ENCODE data around the gene CRLF1. TPM values are rescaled to one million over a fixed set of nuclear protein-coding genes. Genes with fewer than 3 reads are reported as not detected.
A peak's percentile ranks its signal among the peaks of the same experiment; 100 is the strongest.

CRLF1 gene
- polyA plus RNA-seq, 3 donors: 4.5 to 4.8 (median 4.7) TPM

DNA sequence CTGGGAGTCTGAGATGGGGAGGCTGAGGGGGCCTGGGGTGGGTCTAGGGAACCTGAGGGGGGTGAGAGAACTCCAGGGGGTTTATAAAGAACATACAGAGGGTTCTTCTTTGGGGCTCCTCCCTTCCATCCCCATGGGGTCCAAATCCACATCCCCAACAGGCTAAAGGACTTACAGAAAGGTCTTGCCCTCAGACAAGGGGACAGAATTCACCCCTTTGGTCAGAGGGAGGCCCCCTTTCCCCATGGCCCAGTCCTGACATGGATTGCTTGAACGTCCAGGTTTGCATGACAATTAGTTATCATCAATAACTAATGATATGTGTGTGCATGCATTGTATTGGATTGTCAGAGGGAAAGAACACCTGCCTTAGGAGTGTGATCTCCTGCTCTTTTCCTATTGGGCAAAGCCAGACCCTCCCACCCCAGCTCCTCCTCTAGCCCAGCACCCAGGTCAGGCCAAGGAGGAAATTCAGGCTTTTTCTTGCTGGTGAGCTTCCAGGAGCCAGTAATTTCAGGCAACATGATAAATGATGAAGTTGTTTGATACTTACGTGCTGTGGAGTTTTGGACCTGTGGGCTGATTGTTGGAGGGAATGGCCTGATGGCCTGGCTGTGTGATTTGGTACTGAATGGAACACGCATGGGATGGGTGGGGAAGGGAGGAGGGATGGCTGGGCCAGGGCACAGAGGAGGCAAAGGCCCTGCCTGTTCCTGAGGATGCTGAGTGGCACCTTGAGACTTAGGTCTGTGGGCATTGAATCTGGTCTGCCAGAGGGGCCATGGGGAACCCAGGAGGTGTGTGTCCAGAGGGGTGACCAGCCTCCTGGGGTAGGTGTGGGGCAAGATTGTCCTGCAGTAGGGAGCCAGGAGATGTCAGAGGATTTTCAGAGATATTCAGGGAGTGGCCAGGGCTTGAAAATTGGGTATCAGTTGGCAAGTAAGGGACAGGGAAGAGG, 31.4 kb upstream of the CRLF1 start:
- DNase-seq: no peak

DNA sequence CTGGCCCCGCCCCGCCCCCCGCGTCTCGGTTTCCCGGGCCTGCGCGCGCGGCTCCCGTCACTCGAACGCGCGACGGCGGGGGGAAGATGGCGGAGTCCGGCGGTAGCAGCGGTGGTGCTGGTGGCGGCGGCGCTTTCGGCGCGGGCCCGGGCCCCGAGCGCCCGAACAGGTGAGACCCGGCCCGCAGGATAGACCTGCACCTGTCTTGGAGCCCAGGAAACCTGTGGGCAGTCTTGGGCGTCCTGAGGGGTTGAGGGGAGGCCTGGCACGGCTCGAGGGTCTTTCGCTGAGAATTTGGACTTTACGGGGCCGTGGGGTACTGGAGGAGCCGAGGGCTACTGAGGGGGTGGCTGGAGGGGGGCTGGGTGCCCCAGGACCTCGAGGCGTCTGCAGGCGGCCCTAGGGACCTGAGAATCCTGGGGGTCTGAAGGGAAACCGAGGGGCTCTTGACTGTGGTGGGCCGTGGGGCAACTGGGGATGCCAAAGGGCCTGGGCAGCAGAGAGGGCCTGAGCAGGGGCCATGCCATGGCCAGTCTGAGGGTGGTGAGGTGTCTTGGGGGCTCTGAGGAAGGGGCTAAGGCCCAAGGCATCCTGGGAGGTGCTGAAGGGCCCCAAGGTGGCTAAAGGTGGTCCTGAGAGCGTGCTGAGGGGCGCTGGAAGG, 30.5 kb upstream of the CRLF1 start, which contains the start of gene KLHL26:
KLHL26 (plus strand) TSS at position 60 of the 661 bp plus-strand sequence; CDS start at position 87, 27 bp downstream.
- DNase-seq: no peak

DNA sequence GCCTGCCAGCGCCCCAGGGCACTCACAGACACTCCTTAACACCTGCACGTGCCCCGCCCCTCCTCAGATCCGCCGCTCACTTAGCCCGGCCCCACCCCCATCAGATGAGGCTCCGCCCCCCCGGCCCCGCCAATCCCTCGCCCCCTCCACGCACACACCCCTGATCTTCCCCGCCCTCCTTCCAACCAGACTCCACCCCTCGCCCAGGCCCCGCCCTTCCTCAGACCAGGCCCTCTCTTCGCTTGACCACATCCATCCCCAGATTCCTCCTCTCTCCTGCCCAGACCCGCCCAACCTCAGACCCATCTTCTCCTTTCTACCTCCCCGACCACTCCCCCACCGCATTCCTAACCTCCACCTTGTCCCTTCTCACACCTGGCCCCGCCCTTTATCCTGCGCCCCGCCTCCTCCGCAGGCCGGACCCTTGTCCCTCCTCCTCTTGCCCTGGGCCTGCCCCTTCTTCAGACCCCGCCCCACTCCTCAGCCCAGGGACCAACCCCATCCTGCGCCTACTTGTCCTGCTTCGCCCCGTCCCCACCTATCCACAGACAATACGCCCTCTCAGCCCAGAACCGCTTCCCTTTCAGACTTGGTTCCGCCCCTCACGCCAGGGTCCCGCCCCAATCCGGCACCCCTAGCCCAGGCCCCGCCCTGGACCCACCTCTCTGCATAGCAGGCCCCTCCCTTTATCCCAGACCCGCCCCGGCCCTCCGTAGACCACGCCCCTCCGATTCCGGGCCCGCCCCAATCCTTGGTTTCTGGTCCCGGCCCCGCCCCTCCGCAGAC, 29.8 kb upstream of the CRLF1 start:
- DNase-seq: peak; percentile 91

DNA sequence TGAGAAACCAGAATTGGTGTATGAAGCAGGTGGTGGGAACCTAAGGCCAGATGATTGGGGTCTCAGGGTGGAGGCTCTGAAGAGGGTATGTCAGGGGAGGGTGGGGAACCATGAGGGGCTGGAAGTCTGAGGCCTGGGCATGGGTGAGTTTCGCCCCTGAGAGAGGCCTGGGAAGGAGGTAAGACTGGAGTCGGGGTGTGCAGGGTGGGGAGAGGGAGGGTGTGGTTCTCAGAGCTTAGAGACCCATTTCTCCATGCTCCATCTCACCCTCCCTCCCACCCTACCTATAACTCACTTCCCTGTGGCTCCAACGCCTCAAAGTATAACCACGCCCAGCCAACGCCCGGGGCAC, 29.2 kb upstream of the CRLF1 start:
- DNase-seq: no peak

DNA sequence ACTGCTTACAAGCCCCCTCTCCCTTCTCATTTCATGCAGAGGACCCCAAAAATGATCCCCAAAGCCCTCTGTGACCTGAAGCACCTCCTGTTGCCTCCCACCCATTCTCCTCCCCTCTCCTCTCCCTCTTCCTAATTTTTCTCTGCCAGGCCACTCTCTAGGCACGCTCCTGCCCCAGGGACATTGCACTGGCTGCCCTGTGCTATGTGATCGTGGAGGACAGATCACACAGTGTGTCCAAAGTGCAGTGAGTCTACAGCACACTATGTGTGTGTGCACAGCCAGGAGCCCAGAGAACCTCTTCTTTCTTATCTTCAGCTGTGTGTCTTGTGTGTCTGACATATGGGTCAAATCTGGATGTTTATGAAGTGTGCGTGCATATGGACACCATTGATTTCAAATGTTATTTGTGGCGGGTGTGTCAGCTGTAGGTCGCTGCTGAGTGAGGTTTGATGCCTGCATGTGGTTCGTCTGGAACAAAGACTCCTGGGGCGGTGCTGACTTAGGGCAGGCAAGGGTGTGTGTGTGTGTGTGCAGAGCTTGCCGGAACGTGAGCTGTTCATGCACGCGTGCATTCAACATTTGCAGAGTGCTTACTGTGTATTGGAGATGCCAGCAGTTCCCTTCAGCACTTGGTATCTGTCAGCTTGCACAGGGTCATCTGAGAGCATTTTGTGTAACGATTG, 28.2 kb upstream of the CRLF1 start:
- DNase-seq: no peak

DNA sequence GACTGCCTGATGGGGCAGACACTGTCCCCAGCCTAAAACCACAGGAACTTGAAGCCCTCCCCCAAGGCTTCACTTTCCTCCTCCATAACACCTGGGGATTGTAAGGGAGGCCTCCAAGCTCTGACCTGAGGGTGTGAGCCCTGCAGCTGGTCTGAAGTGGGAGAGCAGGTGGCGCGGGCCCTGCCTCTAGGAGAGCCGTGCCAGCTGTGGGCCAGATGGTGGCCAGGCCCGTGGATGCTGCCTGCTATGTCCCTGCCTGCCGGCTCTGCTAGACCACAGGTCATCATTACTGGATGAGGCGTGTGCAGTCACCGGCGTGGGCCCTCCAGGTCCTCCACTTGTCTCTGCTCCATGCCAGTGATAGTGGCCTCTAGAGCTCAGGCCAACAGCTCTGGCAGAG, 26.7 kb upstream of the CRLF1 start:
- no peak for DNase-seq

DNA sequence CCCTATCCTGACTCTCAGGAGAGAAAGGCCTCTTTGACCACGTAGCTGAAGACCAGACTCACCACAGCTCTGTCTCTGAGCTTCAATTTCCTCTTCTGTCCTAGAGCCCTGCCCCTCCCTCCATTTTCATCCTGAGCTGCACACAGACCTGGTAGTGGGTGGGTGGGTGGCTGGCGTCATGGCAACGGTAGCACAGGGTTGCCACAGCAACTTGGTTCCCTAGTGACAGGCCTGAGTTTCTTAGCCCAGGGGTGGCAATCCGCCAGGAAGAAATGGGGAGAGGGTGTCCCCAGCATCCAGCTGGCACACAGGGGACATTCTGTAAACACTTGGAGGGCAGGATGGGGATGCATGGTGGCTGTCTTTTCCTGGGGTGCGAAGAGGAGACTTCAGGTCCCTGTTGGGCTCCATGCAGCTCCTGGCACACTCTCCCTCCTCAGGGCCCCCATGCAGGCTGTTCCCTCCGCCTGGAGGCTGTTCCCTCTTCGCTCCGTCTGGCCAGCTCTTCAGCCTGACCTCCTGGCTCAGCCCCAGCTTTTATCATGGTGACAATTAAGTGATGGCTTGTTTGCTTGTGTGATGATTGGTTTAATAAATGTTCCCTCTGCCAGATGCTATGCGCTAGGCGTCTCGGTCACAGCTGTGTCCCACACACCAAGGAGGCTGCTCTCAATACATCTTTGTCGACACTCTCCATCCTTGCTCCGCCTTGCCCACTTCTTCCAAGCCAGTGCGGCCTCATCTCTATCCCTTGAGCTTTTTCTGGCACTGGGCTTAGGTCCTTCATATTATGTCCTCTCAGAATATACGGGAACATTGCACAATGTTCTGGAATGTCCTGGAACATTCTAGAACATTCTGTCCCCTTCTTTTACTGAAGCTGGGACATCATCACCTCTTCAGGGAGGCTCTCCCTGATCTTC, 22.8 kb upstream of the CRLF1 start:
- no peak for DNase-seq

DNA sequence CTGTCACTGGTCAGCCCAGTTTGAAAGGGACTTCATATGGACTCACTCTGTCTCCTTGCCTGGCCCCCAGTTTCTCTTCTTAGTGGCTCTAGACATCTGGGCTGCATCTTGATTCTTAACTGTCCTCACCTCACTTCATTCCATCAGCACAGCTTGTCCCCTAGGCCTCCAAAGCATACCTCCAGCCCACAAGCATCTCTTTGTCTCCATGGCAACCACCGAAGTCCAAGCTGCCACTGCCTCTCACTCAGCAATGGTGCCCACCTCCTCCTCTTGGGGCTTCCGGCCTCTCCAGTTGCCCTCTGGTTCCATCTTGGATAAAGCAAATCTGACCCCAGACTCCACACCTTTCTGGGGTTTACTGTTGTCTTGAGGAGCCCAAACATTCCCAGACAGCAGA, 20.3 kb upstream of the CRLF1 start:
- no peak for DNase-seq

DNA sequence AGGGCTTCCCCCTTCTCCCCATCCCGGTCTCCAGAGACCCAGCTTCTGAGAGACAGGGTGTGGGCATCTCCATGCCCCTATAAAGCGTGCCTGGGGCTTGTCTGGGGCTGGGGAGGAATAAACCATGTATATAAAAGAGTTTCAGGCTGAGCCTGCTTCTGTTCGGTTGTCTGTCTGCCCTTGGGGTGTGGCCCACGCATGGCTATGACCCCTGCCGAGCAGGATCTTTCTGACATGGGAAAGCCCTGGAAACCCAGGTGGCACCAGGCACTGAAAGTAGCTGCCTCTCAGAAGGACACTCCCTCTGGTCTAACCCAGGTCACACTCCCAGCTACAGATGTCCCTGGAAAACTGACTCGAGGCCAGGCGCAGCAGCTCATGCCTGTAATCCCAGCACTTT, 14.3 kb upstream of the CRLF1 start:
- DNase-seq: no peak

DNA sequence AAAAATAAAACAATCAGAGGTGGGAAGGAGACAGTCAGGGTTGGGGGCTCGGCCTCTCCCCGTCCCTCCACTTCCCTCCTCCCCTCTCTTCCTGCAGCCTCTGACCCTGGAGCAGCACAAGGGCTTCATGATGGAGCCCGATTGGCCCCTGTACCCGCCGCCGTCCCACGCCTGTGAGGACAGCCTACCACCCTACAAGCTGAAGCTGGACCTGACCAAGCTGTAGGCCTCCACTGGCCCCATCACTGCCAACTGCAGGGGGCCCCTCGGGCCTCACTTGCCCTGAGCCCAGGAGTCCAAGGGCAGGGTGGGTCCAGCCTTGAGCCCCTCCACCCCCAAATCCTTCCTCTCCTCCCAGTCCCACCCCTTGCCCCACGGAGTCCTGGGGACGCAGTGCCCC, 13.7 kb upstream of the CRLF1 start:
- DNase-seq: no peak

DNA sequence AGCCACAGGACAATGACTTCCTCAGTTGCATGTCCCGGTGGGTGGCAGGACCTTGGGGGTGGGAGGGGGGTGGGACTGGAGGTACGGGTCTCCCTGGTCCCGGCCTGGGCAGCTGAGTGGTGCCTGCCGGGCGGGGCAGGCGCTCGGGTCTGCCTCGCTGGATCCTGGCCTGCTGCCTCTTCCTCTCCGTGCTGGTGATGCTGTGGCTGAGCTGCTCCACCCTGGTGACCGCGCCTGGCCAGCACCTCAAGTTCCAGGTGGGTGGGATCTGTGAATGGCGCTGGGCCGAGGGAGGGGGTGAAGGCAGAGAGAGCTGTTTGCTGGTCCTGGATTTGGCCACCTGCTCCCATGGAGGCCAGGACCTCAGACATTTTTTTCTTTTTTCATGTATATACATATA, 11.6 kb upstream of the CRLF1 start:
- DNase-seq: no peak

DNA sequence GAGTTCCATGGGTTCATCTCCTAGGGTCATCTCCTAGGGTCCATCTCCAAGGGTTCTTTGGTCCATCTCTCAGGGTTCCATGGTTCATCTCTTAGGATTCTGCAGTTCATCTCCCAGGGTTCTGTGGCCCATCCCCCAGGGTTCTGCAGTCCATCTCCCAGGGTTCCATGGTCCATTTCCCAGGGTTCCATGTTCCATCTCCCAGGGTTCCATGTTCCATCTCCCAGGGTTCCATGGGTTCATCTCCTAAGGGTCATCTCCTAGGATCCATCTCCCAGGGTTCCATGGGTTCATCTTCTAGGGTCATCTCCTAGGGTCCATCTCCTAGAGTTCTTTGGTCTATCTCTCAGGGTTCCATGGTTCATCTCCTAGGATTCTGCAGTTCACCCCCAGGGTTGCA, 11.0 kb upstream of the CRLF1 start:
- no peak for DNase-seq

DNA sequence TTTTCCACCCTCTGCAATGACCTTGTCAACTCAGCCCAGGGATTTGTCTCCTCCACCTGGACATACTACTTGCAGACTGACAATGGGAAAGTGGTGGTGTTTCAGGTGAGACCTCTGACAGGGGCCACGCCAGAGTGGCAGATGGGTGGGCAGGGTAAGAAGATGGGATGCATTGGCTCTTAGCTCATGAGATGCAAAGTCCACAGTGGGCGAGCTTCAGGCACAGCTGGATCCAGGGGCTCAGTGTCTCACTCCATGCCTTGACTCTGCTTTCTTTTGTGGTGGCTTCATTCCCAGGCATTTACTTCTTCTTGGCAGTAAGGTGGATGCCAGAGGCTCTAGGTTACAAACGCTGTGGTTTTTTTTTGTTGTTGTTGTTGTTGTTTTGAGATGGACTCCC, 9.4 kb upstream of the CRLF1 start:
- DNase-seq: no peak

DNA sequence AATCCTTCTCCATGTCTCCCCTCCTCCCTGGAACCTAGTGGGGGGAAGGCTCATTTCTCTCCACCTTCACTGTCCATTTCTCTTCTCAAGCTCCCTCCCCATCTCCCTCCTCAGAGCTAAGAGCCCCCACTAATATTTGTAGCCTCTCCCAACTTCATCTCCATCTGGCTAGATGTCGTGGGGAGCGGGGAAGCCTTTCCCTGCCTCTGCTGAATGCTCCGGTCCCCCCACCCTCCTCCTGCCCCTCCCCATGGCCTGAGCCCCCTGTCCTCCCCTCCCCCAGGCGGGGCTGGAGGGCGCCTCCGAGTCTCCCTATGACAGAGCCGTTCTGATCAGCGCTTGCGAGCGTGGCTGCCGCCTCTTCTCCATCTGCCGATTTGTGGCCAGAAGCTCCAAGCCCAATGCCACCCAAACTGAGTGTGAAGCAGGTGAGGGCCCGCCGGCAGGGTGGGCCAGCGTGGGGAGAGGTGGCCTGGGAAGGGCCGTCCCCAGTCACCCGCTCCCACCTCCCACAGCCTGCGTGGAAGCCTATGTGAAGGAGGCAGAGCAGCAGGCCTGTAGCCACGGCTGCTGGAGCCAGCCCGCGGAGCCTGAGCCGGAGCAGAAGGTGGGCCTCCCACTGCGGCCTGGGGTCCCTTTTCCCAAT, 7.1 kb upstream of the CRLF1 start:
- no peak for DNase-seq

DNA sequence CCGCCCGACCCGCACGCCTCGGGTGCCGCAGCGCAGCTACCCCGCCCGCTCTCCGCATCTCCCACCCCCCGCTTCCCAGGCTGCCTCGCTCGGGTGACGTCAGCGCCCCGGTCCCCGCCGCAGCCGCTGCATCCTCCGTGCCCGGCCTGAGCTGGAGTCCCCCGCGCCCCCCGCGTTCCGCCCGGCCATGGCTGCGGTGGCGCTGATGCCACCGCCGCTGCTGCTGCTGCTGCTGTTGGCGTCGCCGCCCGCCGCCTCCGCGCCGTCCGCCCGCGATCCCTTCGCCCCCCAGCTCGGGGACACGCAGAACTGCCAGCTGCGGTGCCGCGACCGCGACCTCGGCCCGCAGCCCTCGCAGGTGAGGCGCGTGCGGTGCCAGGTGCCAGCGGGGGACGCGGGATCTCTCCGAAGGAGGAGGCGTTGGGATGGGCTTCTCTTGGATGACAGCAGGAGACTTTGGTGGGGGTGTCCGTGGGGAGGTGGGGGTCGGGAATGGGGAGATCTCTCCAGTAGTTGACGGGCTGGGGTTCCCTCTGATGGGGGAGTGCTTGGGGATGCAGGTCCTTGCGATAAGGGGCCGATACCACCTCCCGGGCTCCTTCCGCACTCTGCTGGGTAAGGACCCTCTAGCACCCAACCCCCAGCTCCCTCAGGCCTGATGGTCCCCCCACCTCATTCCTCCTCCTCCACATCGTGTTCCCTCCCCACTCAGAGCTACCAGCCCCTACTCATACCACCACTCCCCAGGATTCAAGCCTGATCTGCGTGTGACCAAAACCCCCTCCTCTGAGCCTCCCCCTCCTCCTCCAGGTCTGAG, 6.4 kb upstream of the CRLF1 start, which contains the start of gene TMEM59L:
TMEM59L (plus strand) TSS at position 99 of the 817 bp plus-strand sequence; CDS start at position 188, 89 bp downstream.
- no peak for DNase-seq

DNA sequence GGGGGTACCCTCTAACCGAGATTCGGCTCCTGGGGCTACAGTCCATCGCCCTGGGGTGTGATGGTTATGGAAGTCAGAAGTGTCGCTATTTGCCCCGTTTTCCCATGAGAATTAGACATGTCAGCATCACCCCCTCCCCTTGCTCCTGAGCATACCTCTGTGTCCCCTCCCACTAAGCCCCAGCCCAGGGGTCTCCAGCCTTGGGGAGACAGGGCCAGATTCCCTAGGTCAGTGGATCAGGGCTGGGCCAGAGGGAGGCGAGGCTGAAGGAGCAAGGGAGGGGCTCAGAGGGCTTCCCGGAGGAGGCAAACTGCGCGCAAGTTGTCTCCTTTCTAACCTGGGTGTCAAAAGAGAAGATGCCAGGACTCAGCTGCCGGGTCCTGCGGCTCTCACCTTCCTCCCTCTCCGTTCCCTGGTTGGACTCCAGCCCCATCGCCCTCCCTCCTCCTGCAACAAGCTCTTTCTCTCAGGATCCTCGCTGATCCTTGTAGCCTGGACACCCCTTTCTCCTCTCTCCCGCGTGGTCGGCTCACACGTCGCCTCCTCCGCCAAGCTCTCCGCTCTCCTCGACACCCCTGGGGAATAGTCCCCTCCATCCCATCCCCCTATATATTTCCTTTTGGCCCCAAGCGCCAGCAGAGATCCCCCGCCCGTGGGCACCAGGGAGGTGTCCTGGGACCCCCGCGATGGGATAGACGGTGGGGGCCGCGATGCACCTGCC, 5.6 kb upstream of the CRLF1 start:
- DNase-seq: no peak

DNA sequence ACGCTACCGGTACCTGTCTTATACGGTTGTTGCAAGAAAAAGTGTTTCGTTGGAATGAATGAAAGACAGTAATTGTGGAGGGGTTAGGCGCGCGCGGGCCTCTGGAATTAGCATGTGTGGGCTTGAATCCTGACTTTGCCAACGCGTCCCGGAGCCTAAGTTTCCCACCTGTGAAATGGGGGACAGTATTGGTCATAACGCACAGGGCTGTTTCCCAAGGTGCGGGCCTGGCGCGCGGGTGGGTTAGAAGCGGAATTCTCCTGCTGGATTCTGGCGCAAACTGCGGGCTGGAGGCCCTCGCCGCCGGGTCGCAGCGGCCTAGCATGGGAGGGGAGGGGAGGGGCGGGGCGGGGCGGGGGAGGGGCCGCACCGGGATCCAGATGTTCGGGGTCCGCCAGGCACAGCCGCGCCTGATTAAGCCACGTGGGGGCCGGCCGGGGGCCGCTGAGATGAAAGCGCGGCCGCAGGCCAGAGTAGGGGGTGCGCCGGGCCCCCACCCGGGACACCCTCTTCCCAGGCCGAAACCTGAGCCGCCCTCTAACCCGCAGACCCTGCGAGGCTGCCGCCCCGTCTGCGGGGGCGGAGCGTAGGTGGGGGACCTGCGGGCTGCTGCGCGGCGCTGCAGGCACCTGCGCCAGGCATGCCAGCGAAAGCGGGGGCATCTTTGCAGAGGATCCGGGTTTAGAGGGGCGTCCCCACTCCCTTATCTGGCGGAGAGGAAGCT, 4.9 kb upstream of the CRLF1 start:
- no peak for DNase-seq
